Esophagus mucosa (tissue), 1 donor: ENCODE measurements around the gene UNC13B. TPM values are rescaled to one million over a fixed set of nuclear protein-coding genes. Genes with fewer than 3 reads are reported as not detected.

Source experiments
- ATAC-seq: fragments of 200-7000 bp; cut with Tn5 transposase; one replicate; pipeline ENCODE4 v1.9.1; 2020
- total RNA-seq: library from RNA; stranded (reverse); gene quantifications from one replicate; pipeline ENCODE4 v1.2.4, GENCODE V29; 2023
- donor health status: DM: yes; HTN: yes; CAD: no.

Gene UNC13B
- total RNA-seq, 1 donor from 2014 or later, result 31.0 TPM

- ATAC-seq, result peak; percentile 48
Observed at GRCh38 chr9:35277628-35278359, 116.0 kb downstream of the UNC13B start.

DNA sequence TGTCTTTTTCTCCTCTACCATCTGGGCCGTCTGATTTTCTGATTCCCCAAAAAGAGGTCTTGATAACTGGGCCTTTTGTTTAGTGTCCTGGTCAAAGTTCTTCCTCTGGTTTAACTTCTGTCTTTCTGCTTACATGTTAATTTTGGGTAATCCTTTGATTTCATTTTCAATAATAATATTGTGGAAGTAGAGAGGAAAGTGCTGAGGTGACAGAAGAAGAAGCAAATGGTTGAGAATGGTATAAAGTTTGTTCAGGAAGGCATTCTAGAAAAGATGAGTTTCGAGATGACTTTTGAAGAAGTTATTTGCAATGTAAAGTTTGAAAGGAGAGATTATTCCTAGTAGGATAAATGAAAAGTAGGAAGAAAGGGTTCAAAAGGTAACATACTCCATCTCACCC, 118.1 kb downstream of the UNC13B start:
- ATAC-seq, result no peak

DNA sequence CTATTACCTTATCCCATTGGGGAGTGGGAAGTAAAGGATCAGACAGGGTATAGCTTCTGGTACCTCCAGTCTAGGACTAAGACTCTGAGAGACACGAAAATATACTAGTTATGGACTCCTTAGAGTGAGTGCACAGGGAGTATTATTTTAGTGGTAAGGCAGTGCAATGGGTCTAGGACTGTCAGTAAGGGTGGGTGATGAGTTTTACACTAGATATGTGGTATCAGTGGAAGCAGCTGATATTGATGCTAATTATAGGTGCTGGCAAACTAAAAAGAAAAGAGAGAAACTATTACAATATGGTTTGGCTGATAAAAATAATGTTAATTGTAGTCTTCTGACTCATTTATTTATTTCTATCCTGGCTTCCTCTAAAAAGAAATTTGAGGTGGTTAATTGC, 118.6 kb downstream of the UNC13B start:
- no peak for ATAC-seq

- ATAC-seq, result no peak
Observed at GRCh38 chr9:35285731-35286130, 123.9 kb downstream of the UNC13B start.

- no peak for ATAC-seq
Observed at GRCh38 chr9:35286381-35286780, 124.6 kb downstream of the UNC13B start.

DNA sequence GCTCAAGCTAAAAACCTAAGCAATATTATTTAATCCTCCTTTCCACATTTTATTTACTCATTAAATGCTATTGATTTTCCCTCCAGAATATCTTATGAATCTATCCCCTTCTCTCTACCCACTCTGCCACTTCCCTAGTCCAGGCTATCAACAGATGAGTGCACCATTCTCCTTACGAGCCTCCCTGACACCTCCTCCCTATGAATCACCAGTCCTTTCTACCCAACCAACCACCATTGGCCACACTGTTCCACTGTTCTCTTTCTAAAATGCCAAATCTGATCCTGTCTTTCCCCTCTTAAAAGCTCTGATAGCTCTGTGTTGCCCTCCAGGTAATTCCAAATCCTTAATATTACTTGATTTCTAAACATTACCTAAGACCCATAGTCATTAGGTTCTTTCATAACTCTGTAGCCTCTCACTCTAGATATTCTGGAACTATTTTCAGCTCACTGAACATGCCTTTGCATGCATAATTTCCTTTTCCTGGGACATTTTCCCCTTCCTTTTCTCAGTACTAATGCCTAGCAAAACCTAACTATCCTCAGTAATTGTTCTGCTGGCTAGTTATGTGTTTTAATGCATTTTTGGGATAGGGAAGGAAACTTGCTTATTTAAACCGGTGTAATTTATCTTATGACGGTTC, 126.3 kb downstream of the UNC13B start:
- ATAC-seq, result peak; percentile 87

DNA sequence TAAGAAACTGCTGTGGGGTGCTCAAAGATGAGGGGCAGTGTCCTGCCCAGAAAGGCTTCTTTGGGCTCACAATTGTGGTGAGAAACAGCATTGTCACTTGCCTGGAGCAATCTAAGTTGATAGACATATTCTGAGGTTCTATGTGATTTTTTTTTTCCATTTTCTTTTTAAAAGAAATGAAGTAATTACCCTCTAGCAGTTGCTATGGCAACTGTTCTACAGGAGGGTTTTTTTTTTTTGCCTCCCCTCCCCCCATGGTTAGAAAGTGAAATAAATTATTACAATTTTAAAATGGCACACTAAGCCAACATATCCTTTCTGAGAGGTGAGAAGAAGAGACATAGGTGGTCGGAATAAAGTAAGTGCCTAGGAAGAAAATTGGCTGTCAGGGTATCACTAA, 127.0 kb downstream of the UNC13B start:
- ATAC-seq, result no peak

DNA sequence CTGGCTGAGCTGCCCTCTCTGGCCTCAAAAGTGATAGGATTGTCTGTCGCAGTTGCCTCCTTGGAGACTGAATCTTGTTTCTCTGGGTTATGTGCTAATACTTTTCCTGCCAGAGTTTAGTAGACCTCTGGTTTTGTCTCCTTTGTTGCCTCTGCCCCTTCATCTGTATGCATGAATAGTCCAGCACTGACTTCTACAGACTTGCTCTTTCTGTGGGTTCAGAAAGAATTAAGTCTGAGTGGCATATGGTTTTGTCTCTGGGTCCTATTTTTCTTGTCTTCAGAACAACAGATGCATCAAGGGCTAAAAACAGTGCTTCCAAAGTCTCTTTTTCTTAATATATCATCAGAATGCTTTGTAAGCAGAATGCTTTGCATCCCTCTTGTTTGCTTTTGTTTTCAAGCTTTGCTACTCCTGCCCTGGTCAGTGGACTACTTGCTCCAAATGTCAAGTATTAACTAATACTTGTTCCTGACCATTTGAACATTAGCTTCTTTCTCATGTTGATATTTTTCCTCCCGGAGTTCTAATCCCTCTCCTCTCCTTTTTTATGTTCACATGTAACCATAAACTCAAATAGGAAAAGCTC, 131.7 kb downstream of the UNC13B start:
- no peak for ATAC-seq

DNA sequence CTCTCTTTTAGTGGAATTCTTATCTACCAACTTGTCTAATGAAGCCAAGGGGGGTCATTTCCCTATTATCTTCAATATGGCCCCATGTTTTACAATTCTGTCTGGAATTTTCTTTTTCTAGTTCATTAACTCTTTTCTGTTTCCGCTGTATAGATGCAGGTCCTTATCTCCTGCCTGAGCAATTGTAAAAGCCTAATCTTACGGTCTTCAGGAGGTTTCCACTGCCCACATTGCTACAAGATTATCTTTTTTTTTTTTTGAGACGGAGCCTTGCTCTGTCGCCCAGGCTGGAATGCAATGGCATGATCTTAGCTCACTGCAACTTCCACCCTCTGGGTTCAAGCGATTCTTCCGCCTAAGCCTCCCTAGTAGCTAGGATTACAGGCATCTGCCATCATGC, 132.3 kb downstream of the UNC13B start:
- no peak for ATAC-seq

DNA sequence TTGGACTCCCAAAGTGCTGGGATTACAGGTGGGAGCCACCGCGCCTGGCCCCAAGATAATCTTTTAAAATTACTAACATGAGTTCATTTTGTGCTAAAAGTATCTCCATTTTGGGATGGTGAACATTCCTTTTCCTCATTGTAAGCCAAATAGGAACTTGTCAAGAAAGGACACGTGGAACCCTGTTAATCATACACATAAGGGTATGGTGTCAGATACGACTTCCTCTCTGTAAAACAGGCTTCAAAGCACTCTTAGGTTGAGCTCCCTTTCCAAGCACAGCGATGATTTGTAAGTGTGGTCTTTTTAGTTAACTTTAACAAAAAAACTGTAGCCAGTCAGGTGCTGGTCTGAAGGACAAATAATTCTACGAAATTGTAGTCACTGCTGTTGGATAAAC, 132.7 kb downstream of the UNC13B start:
- no peak for ATAC-seq

- ATAC-seq, result no peak
Observed at GRCh38 chr9:35295369-35296036, 133.7 kb downstream of the UNC13B start.

- ATAC-seq, result no peak
Observed at GRCh38 chr9:35303567-35303966, 141.8 kb downstream of the UNC13B start.

DNA sequence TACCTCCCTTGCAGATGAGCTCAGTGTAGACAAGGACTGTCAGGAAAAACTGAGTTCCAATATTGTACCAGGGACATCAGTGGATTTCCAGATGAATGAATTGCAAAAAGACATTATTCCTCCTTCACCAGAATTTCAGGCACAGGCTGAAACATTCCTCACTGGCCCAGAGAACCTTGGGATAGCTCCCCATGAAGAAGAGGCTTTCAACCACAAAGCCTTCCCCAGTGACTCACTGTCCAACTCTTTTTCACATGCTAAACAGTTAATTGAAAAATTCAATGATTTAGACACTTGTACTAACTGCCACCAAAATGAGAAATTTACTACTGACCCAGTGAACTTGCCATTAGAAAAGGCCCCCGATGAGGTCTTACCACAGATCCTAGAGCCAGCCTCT, 144.5 kb downstream of the UNC13B start:
- no peak for ATAC-seq

GRCh38 chr9:35308316-35308715, 146.5 kb downstream of the UNC13B start:
- ATAC-seq, result peak; percentile 81

GRCh38 chr9:35311891-35312639, 150.3 kb downstream of the UNC13B start:
- ATAC-seq, result no peak

- no peak for ATAC-seq
Observed at GRCh38 chr9:35313460-35313859, 151.7 kb downstream of the UNC13B start.

- ATAC-seq, result no peak
Observed at GRCh38 chr9:35313916-35314315, 152.1 kb downstream of the UNC13B start.

- no peak for ATAC-seq
Observed at GRCh38 chr9:35318741-35319140, 156.9 kb downstream of the UNC13B start.

GRCh38 chr9:35322075-35322885, 160.5 kb downstream of the UNC13B start:
- ATAC-seq, result no peak

DNA sequence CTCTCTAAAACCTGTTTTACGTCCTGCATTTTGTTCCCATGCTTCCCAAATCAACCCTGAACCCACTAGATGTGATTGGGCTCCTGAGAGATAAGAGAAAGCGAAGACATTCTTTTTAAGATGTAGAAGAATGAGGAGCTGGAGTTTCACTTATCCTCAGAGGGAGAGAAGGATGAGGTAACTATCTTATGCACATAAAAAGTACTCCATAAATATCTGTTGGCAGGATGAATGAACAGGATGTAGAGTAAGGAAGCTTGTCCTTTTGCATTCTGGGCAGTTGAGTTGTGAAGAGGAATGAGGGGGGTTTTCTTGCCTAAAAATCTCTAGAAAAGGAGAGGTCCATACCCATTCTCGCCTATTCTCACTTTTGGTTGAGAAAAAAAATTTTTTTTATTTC, 163.2 kb downstream of the UNC13B start:
- no peak for ATAC-seq

- ATAC-seq, result no peak
Observed at GRCh38 chr9:35333551-35333950, 171.7 kb downstream of the UNC13B start.

DNA sequence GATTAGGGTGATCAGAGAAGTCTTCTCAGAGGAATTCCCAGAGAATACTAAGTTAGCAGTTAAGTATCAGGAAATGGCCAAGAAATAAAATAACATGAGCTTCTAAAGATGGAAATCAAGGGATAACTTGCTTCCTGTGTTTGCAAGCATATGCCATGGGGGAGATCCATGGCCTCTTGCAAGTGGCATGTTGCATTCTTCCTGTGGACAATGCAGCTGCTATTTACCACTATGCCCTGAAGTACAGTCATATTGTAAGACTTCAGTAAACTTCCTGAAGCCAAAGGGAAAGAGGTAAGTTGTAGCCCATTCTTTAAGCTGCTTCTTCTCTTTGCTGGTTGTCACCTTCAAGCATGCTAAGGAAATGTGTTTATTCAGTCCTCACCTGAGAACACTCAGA, 173.4 kb downstream of the UNC13B start:
- ATAC-seq, result no peak
